GM18870 (cell line): ENCODE measurements around the gene WDR88.
"Not testable (repeated sequence)": the region's sequence is repeated elsewhere in the genome, so short reads cannot be mapped to it uniquely, and the experiment has no call there.

Experiments used
- ATAC-seq: cut with Tn5 transposase; IDR thresholded peaks from one replicate; pipeline ENCODE4 v1.9.1; 2021; ENCODE audit warnings: moderate library complexity; ENCODE audit not compliant: unreplicated experiment

The WDR88 gene

DNA sequence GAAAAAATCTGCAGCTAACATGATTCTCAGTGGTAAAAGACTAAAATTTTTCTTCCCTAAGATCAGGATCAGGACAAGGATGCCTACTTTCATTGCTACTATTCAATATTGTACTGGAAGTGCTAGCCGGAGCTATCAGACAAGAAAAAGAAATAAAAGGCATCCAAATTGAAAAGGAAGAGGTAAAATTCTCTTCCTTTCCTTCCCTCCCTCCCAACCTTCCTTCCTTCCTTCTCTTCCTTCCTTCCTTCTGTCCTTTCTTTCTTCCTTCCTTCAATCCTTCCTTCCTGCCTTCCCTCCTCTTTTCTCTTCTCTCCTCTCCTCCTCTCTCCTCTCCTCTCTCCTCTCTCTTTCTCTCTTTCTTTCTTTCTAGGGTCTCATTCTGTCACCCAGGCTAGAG lies 35.5 kb downstream of the WDR88 start:
- no peak for ATAC-seq

DNA sequence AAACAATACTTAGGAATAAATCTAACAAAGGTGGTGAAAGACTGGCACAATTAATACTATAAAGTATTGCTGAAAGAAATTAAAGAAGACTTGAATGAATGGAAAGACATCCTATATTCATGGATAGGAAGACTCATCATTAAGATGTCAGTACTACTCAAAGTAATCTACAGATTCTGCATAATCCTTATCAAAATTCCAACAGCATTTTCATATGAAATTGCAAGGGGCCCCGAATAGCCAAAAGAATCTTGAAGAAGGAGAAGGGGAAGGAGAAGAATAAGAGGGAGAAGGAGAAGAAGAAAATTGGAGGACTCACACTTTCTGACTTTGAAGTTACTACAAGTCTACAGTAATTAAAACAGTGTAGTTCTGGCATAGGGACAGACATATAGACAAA lies 36.6 kb downstream of the WDR88 start:
- no peak for ATAC-seq

DNA sequence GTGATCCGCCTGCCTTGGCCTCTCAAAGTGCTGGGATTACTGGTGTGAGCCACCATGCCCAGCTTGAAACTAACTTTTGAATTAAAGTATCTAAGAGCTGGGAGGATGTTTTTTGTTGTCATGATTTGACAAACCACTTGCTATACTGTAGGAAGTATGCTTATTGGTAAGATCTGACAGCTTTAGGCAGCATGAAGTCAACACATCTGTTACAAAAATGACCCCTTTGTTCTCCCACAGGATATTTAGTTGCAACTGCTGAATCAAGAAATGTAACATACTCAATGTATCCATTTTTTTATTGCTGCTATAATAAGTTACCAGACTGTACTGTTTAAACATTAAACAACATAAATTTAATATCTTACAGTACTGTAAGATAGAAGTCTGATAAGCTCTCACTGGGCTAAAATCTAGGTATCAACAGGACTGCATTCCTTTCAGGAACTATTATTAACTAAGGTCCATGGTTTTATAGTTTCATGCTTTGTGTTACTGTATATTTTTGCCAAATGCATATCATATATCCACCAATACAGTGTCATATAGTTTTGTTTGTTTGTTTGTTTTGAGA lies 39.4 kb downstream of the WDR88 start:
- ATAC-seq, result no peak

DNA sequence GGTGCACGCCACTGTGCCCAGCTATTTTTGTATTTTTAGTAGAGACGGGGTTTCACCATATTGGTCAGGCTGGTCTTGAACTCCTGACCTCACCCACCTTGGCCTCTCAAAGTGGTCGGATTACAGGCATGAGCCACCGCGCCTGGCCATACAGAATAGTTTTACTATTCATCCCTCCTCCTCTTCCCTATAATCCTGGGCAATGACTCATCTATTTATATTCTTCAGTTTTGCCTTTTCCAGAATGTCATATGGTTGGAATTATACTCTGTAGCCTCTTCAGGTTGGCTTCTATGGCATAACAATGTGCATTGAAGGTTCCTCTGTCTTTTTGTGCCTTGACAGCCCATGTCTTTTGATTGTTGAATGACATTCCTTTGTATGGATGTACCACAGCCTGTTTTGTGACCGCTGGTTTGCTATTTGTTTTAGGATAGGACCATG lies 40.0 kb downstream of the WDR88 start:
- ATAC-seq, result no peak

DNA sequence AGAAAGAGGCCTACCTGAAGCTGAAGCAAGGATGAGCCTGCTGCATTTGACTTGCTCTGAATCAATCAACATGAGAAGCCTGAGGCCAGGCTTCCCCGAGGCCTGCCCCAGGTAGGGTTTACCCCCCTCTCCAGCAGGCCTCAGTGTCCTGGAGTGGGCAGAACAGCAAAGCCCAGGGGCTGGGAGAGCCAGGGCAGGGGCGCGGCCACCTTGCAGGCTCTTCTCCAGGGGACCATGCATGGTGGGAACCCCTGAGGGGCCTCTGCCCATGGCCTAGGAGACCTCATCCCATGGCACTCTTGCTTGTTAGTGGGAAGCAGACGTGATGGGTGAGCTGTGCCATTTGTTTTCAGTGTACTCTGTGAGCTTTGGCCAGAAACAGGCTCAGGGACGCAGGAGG lies 42.3 kb downstream of the WDR88 start:
- ATAC-seq, result no peak

DNA sequence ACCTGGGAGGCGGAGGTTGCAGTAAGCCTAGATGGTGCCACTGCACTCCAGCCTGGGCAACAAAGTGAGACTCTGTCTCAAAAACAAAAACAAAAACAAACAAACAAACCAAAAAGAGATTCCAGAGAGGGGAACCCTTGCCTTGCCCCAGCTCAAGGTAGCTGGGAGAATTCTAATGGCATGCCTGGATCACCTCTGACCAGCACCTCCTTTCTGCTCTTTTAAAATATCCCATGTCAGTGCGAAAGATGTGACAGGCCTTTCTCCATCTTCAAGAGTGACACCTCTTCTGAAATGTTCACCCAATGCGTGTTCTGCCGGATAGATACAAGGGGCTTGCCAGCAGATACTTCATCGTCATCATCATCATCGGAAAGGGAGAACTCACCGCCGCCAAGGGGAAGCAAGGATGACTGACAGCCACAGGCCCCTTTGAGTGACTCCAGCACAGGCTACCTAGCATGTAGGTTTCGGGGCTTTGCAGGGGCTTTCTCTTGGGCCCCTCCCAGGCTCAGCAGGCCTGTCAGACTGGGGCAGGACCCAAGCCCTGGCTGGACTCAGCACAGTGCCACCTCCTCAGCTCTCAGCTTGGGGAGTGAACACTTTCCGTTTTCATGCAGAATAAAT lies 43.4 kb downstream of the WDR88 start:
- no peak for ATAC-seq

DNA sequence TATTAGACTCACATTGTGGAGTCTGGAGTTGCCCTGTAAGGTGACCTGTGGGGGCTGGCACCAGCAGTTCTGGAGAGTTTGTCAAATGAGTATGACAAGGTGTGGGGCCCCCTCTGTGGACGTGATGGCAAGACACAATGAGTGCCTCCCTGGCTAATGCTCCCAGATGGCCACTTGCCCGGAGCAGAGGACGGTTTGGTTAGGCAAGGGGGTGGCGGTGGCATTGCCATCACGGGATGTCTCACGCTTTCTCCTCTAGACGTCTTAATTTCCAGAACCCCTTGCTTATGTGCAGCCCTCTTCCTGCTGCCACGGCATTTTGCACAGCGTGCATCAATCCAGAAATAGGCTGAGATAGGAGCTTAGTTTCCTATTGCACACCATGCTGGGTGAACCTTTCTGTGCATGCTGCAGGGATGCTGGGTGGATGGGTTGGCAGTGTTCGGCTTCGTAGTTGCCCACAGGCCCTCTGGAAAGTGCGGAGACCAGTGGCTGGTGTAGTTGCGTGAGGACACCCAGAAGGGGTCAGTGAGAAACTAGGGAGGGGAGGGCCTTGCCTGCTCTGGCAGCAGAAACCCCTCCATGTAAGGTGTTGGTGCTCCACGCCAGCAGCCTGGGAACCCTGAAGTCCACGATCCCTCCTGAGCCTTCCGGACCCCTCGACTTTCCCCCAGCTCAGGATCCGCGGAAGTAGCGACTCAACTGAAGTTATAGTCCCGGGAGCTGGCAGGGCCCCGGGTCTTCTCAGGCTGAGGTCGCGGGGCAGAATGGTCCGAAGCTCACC lies 44.2 kb downstream of the WDR88 start:
- ATAC-seq, result no peak

DNA sequence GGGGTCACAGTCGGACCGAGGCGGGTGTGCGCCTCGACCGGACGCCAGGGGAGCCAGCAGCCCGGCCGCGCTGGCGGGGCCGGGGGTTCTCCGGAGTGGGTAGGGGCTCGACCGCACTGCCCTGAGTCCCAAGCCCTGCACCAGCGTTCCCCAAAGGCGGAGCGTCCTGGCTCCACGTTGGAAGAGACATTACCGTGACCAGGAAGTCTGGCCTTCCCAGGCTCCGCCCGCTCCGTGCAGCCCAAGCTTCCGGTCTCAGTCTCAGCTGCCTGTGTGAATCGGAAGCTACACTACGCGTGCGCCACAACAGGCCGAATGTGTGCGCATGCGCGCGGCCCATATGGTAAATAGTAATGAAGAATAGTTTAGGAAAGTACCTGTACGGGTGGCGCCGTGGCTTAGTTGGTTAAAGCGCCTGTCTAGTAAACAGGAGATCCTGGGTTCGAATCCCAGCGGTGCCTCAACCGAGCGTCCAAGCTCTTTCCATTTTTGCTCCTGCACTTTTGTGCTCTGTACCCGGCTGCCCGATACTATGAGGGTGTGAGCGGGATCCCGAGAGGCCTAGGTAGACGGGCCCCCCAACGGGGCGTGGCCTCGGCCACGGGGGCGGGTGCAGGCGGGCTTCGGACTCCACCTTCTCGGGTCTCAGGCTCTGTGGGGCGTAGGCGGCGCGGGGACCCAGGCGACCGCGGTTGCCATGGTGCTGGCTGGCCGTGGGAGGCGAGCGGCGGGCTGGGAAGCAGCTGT lies 44.9 kb downstream of the WDR88 start:
- ATAC-seq, result peak; percentile 86

DNA sequence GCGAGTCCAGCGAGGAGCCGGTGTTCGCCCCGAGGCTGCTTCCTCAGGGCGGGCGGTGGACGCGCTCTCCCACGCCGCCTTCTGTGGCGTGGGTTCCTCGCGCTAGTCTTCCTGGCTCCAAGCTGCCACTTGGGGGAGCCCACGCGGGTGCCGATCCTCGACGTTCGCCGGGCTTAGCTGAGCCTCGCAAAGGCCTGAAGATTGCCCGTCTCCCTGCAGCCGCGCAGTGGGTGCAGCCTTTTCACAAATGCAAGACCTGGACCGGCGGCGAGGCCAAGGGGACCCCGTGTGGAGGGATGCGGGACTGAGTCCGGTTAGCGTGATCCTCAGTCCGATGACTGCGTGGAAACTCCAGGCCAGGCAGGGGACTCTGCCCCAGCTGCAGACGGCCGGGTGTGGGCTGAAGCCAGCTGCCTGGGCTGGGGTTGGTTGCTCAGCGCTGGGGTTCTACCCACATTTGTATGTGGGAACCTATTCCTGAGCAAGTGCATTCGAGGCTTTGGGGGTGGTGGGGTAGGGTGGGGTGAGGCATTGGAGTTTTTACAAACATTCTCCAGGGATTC lies 45.6 kb downstream of the WDR88 start:
- peak; percentile 14 for ATAC-seq

DNA sequence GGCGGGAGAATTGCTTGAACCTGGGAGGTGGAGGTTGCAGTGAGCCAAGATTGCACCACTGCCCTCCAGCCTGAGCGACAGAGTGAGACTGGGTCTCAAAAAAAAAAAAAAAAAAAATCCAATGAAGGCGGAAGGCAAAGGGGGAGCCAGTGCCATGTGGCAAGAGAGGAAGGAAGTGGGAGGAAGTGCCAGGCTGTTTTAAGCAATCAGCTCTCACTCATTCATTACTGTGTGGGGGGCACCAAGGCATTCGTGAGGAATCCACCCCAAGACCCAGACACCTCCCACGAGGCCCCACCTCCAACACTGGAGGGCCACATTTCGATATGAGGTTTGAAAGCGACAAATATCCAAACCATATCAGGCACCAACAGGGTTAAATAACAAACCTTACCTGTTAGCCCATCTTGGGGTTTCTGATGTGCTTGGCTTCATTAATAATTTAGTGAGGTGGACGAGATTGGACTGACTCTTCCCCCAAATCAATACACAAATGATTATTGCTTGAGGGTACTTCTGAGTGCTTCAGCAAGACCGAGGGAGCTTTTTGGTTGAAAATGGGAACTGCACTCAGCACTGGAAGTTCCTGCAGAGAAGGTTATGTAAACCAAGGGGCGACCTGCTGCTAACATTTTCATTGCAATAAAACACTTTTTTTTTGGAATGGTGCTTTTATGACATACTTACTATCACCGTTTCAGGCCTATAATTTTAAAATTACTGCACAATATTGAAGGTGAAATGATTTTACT lies 54.7 kb downstream of the WDR88 start:
- no peak for ATAC-seq

DNA sequence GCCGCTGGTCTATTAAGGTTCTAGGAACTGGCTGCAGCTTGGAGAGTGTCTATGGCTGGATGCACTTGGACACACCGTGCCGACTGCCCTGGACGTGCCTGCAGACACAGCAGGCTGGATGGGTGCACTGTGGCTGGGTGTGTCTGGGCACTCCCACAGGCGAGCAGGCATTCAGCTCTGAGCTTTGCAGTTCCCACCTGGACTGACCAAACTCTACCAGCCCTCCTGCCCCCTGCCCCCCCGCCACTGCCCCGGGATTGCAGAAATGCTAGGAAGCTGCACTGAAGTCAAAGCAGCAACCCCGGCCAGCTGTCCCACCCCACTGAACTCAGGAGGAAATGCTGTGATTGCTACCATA lies 55.2 kb downstream of the WDR88 start:
- no peak for ATAC-seq

DNA sequence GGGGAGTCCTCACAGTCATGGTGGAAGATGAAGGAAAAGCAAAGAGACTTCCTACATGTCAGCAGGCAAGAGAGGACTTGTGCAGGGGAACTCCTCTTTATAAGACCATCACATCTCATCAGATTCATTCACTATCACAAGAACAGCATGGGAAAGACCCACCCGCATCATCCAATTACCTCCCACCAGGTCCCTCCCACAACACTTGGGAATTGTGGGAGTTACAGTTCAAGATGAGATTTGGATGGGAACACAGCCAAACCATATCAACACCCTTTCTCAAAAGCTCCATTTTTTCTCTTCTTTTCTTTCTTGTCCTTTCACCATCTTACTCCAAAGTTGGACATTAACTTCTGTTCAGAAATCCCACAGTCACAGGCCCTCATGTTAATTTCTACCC lies 57.5 kb downstream of the WDR88 start:
- ATAC-seq, result no peak

DNA sequence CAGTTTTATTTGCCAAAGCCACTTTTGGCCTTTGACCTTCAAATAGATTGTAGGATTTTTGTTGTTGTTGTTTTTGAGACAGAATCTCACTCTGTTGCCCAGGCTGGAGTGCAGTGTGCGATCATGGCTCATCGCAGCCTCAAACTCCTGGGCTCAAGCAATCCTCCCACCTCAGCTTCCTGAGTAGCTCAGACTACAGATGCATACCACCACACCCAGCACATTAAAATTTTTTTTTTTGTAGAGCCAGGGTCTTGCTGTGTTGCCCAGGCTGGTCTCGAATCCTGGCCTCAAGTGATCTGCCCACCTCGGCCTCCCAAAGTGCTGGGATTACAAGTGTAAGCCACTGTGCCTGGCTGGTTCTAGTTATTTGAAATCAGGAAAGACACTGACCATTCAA lies 59.2 kb downstream of the WDR88 start:
- ATAC-seq, result not testable (repeated sequence)

DNA sequence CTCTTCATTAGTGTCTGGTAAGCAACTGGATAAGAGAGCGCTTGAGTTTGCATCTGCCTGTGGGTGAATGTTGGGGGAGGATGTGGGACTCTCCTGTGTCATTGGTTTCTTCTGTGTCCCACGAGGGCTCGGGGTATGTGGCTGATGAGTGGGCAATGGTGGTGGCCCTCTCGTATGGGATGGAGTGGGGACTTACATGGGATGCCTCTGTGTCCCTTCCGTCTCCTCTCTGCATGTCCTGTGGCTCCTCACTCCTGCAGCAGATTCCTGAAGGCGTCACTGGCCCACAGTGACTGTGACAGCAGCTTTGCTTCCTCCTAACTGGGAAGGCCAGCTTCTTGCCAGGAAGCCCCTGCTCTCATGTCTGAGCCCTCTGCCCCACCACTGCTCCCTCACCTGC lies 59.6 kb downstream of the WDR88 start:
- no peak for ATAC-seq

DNA sequence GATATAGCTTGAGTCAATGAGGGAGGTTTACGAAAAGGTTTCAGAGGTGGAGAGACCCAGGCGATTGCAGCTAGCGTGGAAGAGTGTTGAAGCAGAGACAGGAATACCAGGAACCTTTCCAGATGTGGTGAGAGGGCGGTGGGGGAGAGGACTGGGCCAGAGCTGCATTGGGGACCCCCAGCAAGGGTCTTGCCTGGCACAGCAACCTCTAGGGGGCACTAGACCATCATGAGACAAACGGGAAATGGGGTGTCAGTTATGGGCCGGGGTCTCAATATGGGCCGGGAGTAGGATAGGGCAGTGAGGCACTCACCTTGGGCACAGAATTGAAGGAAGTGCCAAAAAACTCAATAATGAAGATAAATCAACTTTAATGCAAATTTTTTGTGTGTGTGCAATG lies 60.1 kb downstream of the WDR88 start:
- no peak for ATAC-seq

DNA sequence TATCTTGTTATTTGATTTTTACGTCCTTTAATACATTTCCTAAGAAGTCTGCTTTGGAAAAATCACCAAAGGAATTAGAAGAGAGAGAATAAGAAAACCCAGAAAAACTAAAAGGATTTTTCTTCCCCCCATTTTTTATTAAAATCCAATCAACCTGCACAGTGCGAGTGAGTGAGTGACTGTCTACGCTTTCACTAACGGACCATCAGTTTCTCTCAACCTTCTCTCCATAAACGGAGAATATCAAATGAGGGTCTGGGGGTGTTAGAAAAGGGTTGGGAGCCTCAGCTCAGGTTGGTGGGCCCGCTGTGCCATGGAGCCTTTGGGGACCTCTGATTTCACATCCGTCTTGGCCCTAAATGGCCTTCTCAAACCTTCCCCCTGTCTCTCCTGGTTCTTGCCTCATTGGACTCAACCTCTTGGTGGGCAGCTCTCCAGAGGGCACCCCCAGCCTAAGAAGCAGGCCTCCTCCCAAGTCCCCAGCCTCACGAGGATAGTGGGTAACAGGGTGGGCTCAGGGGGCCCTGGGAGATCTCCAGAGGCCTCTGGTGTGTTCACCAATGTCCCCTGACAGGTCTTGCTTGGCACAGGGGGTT lies 61.5 kb downstream of the WDR88 start:
- no peak for ATAC-seq

DNA sequence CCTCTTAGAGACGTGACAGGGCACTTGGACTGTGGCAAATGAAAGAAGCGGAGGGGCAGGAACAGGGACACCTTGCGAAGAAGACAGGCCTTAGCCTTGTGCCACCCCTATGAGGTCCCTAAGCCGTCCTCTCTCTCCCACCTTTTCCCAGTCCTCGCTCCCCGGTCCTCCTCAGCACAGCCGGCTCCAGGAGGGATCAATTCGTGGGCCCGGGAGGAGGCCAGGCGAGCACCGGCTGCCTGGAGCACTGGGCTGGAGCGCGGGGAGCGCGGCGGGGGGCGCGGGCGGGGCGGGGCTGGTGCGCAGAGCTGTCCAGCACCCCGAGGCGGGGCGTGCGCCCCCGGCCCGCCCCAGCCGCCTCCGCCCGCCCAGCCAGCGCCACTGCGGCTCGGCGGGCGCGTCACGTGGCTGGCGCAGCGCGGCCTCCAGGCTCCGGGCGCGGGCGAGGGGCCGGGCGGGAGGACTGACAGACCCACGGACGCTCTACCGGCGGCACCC lies 62.0 kb downstream of the WDR88 start, which contains the start of gene LRP3:
LRP3 (plus strand) TSS at position 466 of the 498 bp plus-strand sequence. CDS start 456 bp downstream, outside the sequence.
- no peak for ATAC-seq

DNA sequence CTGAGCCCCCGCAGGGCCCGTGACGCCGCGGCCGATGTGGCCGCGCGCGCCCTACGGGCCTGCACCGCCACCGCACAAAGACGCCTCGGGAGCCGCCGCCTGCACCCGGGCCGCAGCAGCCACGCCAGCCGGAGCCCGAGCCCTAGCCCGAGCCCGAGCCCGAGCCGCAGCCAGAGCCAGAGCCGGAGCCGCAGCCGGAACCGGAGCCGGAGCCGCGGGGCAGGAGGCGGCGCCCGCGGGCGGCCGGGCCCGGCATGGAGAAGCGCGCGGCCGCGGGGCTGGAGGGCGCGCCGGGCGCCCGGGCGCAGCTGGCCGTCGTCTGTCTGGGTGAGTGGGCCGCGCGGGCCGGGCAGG lies 62.6 kb downstream of the WDR88 start:
- ATAC-seq, result no peak

DNA sequence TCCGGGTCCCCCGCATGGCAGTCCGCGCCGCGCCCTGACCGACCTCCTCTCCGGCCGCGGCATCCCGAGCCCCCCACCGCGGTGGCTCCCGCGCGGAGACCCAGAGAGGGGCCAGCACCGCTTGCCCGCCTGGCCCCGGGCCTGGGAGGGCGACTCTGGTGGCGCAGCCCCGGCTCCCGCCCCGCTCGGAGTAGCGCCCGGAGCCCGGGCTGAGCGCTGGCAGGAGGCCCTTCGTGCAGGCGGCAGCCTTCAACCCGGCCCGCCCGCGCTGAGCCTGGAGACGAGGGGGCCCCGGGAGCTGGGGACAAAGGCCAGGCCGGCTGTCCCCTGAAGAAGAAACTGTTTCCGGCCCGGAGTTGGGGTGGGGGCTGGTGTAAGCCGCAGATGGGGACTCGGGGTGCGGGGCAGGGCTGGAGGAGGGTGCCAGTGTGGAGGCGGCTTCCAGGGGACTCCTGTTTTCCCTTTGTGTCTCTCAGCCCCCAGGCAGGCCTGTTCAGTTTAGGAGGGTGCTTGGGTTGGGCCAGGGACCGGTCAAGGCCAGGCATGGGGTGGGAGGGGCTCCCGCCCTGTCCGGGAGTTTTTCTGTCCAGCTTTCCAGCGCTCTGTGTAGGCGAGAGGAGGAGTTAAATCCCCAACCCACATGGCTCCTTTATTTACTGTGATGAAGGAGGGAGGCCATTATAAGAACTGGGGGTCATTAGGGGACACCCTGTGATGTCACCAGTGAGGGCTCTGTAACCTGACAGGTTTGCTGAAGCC lies 63.2 kb downstream of the WDR88 start:
- ATAC-seq, result no peak
